GM18519 (cell line): ENCODE measurements around the gene EFNA5.

ENCODE experiments used
- ATAC-seq: cut with Tn5 transposase; IDR thresholded peaks from one replicate; pipeline ENCODE4 v1.9.1; 2021; ENCODE audit warnings: mild to moderate bottlenecking, moderate library complexity; ENCODE audit not compliant: unreplicated experiment, low FRiP score

The EFNA5 gene

DNA sequence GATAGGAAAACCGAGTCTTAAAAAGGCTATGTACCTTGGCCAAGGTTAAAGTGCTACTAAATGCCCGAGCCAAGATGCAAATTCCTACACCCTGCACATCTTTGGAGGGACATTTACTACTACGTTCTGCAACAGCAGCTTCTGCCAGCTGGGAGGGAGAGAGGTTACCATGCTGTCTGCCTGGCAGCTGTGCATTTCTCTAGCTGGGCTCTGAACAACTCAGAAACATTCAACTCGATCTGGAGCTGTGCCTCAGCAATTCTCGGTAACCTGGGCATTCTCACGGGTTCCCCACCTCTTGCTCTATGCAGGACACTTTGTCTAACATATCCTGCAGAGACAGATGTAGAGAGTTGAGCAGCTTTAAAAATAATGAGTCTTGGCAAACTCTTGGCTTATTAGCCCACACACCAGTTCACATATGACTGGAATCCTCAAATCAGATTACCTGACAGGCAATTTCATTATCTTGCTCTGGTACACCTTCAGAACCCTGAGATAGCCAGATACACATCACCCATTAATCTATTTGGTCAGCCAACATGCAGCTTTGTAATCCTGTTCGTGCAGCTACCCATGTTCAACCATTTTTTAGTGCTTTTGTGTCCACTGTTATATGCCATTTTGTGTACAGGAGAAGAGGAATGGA, 115.8 kb downstream of the EFNA5 start:
- no peak for ATAC-seq

DNA sequence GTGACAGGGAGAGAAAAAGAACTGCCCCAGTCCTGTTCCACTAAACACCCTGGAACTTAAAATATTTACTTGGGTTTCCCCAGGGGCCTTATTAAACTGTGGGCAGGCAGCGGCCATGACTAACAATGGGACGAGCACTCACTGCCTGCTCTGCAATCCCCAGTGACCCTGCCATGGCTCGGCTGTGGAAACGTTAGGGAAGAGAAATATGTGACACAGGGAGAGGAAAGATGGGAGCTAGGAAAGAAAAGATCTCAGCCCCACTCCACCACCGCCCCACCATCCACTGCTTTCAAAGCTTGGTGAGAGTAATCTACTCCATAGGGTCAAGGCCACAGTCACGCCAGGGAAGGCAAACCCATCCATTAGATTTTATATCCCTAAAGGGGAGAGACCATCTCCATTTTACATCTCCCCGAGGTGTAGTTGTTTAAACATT, 117.6 kb downstream of the EFNA5 start:
- ATAC-seq, result no peak

DNA sequence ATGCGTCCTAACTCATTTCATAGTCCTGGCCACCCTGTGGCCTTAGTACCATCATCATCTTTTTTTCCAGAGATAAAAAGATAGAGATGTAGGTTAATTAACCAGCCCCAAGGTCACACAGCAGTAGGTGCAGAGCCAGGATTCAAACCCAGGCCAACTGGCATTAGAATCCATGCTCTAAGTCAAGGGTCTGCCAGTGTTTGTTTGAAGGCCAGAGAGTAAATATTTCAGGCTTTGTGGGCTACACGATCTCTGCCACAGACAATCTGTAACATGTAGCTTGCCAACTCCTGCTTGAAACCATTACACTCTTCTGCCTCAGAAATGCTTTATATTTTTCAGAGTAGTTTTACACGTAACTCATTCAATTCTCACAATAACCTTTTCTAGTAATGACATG, 119.6 kb downstream of the EFNA5 start:
- ATAC-seq, result no peak

DNA sequence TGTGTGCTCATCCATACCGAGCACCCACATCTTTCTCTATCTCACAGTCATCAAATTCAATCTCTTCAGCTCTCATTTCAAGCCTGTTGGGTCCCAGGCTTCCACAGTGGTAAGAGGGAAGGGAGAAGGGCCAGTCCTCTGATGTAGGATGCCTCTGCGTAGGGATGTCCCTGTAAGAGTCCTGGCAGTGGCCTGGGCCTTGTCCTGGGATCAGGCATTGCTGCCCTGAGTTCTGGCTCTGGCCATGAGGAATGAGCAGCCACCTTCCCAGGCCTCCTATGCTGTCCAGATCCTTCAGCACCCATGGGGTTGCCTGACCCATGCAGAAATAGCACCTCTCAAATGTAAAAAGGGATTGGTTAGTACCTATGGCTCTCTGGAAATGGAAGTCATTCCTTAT, 121.2 kb downstream of the EFNA5 start:
- no peak for ATAC-seq

DNA sequence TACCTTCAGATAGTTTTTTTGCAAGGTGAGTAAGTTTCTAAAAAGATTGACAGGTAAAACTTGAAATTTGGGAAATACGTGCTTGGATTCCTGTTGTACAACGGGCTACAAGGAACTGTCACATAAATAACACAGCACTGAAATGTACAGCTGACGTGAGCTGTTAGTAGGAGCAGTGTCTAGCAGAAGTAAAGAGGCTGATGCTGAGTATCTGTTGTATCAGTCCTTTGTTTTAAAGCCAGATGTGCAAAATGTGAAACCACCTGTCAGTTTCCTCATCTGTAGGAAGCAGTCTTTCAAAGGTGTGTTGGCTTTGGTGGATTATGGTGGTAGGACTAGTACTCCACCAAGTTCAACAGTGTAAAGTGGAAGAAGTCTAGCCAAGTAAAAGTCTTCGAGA, 122.3 kb downstream of the EFNA5 start:
- ATAC-seq, result no peak

DNA sequence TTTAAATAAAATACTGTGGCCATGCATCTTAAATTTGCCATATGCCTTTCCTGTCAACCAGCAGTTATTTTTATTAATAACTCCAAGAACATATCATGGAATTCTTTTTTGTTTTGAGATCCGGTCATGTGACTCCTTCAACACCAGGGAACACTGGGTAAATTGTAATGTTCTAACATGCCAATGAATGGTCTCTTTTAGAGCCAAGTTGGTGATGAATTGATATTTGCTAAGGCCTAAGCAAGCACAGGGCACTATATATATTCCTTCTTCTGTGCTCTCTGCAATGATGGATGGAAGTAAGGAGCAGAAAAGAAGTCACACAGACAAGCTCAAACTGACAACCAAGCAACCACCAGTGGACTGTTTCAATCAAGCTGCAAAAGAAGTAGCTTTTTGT, 124.0 kb downstream of the EFNA5 start:
- ATAC-seq, result no peak

DNA sequence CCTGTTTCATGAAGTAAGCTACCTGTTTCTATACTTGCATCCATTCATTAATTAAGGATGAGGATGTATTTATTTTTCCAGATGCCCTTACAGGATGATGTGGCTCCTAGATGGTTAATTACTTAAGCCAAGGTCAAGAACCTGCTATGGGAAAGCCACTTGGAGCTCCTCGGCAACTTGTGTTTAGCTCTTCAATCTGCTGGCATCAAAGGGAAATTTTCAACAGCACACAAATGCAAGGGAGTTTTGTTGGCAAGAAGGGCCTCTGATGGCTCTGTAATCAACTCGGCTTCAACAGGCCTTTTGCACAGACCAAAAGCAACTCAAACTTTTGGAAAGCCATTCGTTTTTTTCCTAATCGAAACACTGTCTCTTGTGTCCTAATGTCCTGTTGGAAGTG, 125.3 kb downstream of the EFNA5 start:
- no peak for ATAC-seq

DNA sequence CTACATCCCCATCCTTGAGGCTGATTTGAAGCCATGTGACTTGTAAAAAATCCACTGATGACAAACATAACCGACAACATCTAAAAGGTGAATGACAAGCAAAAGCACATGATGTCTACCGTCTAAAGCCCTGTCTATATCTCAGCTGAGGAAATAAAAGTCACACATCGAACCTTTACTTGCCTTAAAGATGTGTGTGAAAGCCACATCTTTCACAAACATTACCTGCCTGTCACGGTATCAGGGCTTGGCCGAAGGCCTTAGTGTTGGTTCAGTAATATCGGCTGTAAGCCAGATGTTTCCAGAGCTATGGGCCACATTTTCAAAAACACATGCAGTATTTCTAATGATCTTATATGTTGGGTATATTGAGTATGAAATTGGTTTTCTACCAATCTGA, 125.8 kb downstream of the EFNA5 start:
- no peak for ATAC-seq

DNA sequence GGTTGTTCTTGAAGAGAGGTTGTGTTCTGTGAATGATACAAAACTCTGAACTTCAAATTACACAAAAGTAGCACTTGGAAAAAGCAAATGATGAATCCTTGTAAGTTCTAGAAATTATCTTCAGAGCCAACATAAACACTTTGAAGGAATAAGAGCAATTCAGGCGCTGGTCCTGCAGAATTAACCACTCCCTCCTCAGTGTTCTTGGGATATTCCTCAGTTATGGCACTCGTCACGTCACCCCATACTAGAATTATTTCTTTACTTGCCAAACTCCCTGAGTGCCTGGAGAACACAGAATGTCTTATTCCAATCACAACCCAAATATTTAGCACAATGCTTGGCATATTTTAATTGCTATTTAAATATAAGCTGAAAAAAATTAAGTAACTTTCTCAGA, 126.3 kb downstream of the EFNA5 start:
- ATAC-seq, result no peak

DNA sequence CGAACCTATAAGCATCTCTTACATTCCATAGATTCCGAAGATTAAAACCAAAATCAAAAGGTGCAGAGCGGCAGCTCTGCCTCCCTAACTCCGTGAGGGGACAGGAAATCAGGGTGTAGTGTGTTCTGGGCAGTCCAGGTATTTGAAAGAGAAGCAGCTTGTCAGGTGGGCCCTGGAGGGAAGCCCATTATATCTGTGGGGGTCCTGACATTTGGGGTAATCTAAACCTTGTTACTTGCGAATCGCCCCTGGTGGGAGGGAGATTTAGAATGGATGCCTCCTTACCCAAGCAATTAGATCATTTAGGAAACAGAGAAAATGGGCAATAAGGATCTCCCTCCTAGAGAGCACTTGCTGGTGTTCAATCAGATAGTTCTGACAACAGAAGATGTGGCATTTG, 126.9 kb downstream of the EFNA5 start:
- ATAC-seq, result no peak

DNA sequence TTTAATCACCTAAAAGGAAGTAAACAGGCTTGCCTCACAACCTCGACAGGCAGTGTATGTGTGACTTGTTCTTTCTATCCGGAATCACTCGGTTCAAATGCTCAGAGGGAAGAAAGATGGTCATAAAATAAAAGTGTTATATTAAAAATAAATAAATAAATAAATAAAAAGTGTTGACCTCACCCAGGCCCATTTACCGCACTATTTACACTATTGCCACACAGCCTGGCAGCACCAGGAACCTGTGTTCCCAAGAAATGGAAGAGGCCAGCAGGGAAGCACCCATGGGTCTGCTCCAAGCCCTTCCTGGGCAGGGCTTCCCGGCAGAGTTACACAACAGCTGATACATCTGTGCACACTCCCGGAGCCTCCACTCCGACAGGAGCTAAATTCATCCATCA, 127.9 kb downstream of the EFNA5 start:
- no peak for ATAC-seq

DNA sequence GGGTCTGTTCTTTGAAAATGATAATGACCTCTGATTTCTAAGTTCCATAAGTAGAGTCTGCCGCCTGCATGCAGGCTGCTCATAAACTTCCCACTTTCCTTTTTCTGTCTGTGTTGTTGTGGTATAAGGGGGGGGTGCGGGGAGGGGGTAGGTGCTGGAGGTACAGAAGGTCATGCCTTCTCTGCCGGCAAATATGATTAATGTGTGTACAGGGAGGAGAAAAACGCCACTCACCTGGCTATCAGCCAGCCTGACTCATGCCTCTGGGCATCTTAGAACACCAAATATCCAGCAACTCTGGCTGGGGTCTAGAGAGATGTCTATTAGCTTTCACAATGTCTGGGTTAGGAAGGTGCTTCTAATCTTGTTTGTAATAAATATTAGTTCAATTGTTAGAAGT, 128.3 kb downstream of the EFNA5 start:
- ATAC-seq, result no peak

DNA sequence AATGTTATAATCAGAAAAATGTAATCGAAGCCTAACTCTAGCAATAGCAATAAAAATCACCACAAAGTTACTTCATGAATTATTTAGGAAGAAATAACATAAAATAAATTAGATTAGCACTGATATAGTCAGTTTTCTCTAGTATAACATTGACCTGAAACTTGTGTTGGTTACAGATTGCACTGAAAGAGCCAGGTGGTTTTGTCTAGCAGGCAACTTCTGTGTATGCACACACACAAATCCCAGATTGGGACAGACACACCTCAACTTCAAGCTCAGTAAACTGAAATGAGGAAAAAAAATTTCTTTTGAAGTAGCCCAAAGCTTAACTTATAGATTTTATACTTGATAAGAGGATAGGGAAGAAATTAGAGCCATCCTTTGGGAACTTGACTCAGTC, 129.3 kb downstream of the EFNA5 start:
- ATAC-seq, result no peak

DNA sequence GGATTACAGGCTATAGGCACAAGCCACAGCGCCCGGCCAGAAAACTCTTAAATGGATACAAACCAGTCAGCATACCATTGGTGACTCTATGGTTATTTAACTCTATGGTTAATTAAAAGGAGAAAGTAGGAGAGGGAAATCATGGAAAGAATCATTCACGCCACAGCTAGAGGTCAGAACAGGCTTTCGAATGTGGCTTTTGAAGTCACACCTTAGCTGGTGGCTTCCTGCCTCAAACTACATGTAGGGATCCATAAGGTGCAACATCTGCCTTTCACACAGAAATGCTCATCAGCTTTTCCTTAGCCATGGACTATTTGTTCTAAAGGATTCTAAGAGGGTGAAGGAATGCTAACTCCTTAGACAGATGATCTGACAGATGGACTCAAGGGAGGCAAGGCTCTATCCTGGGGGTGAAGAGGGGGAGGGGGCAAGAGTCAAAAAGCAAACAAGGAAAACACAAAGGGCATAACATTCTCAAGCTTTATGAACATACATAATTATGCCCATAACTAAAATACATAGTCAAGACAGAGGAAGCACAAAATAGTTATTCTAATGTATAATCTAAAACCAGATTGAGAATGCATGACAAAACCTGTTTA, 130.9 kb downstream of the EFNA5 start:
- no peak for ATAC-seq

DNA sequence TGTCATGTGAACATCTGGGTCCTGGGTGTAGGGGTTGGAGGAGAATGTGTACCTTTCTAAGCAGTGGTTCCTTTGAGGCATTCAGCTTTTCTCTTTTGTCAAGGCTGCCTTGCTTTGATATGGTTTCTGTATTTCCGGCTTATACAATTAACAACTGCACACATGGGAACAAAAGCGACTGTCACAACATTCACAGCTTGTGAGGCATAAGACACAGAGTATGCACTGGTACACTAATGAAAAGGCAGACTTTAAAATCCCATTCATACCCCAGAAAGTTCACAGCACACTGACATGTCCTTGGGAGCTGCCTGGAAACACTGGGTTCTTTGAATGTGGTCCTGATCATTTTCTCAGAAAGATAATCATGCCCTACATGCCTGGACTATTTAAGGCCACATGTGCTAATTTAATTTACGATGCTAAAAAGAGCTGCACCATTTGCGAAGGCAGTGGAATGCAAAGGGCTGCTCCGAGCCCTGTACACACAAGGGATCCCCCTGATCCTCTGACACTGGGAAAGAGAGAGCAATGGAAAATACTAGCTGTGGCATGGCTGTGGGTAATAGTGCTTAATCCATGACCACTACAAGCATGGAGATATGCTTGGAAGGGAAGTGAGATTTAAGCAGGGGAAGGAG, 131.8 kb downstream of the EFNA5 start:
- ATAC-seq, result no peak

DNA sequence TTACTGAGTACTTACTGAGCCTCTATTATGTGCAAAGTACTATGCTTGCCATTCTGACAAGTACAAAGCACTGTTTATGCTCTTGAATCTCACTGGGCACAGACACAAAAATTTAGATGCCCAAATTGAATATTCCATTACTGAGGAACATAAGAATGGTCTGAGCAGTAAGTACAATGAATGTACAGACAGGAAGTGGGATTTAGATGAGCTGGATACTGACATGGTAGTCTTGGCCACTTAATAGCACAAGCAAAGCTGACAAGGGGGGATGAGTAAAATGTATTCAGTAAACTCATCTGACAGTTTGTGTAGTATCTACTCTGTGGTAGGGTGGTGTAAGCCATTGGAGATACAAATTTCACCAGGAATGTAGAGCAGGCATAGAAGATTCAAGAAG, 132.4 kb downstream of the EFNA5 start:
- no peak for ATAC-seq

DNA sequence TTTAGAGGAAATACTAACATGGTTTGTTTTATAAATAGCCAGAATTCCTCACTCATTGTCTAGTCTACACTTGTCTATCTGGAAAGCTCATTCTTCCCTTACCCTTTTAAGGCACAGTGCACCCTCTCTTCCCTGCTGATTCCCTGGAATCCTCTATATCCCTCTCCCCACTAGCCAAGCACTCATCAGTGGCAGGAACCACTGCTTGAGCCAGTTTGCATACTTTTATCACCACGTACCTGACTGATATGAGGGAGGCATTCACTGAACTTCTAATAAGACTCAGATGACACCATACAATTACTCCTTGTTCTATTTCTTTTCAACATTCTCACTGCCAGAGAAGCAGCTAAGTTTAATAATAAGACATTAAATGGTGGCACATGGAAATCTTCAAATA, 134.9 kb downstream of the EFNA5 start:
- no peak for ATAC-seq

DNA sequence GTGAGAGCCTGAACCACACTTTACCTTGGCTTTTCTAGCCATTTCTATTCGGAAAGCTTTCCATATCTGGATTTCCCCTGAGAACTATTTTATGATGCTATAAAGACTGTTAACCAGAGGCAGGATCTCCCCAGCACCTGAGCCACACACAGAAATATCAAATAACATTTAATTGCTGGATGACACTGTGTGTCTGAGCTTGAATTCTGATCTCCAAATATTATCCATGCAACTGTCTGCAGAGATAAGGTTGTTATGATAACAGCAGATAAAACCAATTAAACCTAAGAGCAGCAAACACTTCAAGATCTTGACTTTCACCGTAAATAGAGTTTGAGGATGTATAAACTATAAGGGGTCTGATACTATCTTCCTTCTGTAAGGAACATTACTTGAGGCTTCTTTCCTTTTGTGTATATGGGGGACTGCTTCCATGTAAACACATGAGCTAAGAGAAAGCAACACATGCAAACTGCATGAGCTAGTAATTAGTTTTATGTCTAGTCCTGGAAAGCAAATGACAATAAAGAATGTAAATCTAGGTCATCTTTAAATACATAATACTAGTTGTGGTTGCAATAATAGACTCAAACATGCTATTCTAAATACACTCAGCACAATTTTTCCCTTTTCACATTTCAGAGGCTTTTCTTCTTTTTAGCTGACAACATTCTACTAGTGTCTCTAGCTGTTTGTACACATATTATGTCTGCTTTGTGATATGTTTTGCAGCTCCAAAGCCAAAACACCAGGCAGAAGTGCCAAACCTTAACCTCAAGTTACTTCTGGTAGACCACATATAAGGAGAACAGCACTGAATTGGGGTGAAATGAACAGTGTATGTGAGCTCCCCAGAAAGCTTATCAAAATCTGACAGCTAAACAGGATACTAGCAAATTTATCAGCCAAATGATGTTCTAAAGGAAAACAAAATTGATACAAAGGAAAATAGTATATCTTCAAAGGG, 136.5 kb downstream of the EFNA5 start:
- no peak for ATAC-seq

DNA sequence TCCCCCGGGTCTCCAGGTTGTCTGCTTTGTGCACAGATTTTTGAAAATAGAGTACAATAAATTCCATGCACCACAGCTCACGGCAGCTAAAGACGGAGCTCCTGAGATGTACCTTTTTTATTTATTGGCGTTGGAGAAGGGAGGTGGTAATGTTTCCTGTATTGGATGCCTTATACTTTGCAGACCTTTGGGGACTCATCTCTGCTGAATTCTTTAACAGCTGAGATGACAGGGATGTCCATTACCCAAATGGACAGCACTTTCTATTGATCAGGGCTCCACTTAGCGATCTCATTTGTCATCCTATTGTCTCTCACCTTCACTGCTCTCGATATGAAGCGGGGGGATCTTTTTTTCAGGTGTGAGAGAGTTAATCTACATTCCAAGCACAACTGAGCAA, 137.8 kb downstream of the EFNA5 start:
- no peak for ATAC-seq

DNA sequence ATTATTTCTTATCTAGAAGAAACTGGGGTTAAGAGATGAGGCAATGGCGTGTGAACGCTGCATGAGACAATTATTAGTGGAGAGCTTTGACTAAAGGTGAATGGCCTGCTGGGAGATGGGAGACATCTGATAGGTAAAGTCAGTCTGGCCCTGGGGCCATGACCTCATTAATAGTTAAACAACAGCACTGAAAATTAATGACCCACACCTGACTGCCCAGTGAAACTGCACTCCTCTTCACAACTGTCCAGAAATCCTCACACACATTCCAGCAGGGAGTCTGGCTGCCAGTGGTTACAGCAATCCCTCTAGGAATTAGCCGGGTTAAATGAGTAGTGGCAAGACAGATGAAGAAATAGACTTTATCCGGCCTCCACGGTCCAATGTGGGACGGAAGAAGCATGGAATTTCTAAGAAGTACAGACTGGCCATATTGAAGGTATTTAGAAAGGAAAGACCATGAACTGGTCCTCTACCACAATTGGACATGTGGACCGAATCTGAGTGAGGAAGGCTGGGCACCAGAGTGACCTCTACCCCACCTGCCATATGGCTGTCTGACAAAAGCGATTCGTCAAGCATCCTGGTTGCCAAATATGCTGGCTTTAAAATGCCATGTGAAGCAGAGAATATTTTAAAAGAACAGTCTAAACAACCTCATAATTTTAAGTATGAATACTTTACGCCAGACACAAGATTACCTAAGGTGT, 138.4 kb downstream of the EFNA5 start:
- no peak for ATAC-seq
